Astrocyte (in vitro differentiated cells and primary cell): ENCODE results near the gene SLC25A21. TPM values are rescaled to one million over a fixed set of nuclear protein-coding genes. Genes with fewer than 3 reads are reported as not detected.
"Not testable (repeated sequence)": the region's sequence is repeated elsewhere in the genome, so short reads cannot be mapped to it uniquely, and the experiment has no call there.

Source experiments
- DNase-seq: peaks from one replicate; pipeline ENCODE4 v3.0.0-alpha.2; 2010; ENCODE audit warnings: low read depth
- FAIRE-seq: peaks from 2 replicates; lab custom pipeline; 2011; peaks lifted over from hg19 to GRCh38; lab: Jason Lieb, UNC
- H2AFZ ChIP-seq: 2 replicates; pipeline ENCODE4 v1.6.0; 2012; ENCODE audit warnings: low read depth, low read length, inconsistent platforms
- H3K27ac ChIP-seq: 2 replicates; pipeline ENCODE4 v1.5.1; 2011; ENCODE audit warnings: low read depth, low read length, inconsistent platforms
- H3K27me3 ChIP-seq: 2 replicates; pipeline ENCODE4 v1.6.0; 2011; ENCODE audit warnings: low read length, inconsistent platforms; ENCODE audit not compliant: insufficient read depth
- H3K36me3 ChIP-seq: 2 replicates; pipeline ENCODE4 v1.5.1; 2011; ENCODE audit warnings: low read length, inconsistent platforms; ENCODE audit not compliant: insufficient read depth
- H3K4me1 ChIP-seq: 2 replicates; pipeline ENCODE4 v1.5.1; 2011; ENCODE audit warnings: low read length, inconsistent platforms; ENCODE audit not compliant: insufficient read depth
- H3K4me2 ChIP-seq: 2 replicates; pipeline ENCODE4 v1.6.0; 2012; ENCODE audit warnings: low read length, inconsistent platforms
- H3K4me3 ChIP-seq: 2 replicates; pipeline ENCODE4 v1.5.1; 2011; ENCODE audit warnings: low read depth, mild to moderate bottlenecking, low read length, inconsistent platforms; ENCODE audit not compliant: insufficient read depth
- H3K79me2 ChIP-seq: 2 replicates; pipeline ENCODE4 v1.6.0; 2012; ENCODE audit warnings: mild to moderate bottlenecking, low read length, inconsistent platforms; ENCODE audit not compliant: insufficient read depth
- H3K9ac ChIP-seq: 2 replicates; pipeline ENCODE4 v1.6.0; 2012; ENCODE audit warnings: mild to moderate bottlenecking, low read length, inconsistent platforms
- H3K9me3 ChIP-seq: 2 replicates; pipeline ENCODE4 v1.5.1; 2012; ENCODE audit warnings: low read depth, mild to moderate bottlenecking, low read length, inconsistent platforms; ENCODE audit not compliant: insufficient read depth
- H4K20me1 ChIP-seq: 2 replicates; pipeline ENCODE4 v1.6.0; 2012; ENCODE audit warnings: low read length, inconsistent platforms; ENCODE audit not compliant: insufficient read depth
- H3K27ac Mint-ChIP-seq: one replicate; pipeline ENCODE4 v1.8.0; 2021; ENCODE audit warnings: mild to moderate bottlenecking, mixed read lengths; ENCODE audit not compliant: unreplicated experiment
- H3K27me3 Mint-ChIP-seq: one replicate; pipeline ENCODE4 v1.8.0; 2021; ENCODE audit warnings: low read depth, mixed read lengths; ENCODE audit not compliant: unreplicated experiment
- H3K36me3 Mint-ChIP-seq: one replicate; pipeline ENCODE4 v1.8.0; 2021; ENCODE audit warnings: low read depth, mixed read lengths; ENCODE audit not compliant: unreplicated experiment
- H3K4me1 Mint-ChIP-seq: one replicate; pipeline ENCODE4 v1.8.0; 2021; ENCODE audit warnings: low read depth, mixed read lengths; ENCODE audit not compliant: unreplicated experiment
- H3K4me3 Mint-ChIP-seq: one replicate; pipeline ENCODE4 v1.8.0; 2021; ENCODE audit warnings: mild to moderate bottlenecking, moderate library complexity, mixed read lengths; ENCODE audit not compliant: unreplicated experiment
- H3K9me3 Mint-ChIP-seq: one replicate; pipeline ENCODE4 v1.8.0; 2021; ENCODE audit warnings: mild to moderate bottlenecking, mixed read lengths; ENCODE audit not compliant: unreplicated experiment
- EZH2 ChIP-seq: IDR thresholded peaks from 2 replicates; pipeline ENCODE4 v1.6.1; 2012; ENCODE audit warnings: mild to moderate bottlenecking, low read length, inconsistent platforms; ENCODE audit not compliant: insufficient read depth
- total RNA-seq: library from RNA; stranded (reverse); gene quantifications from 2 replicates; pipeline ENCODE4 v1.2.1, GENCODE V29; 2021
- TF ChIP-seq, protein P1 (sequence below): IDR thresholded peaks from 2 replicates; pipeline ENCODE4 v1.5.1; 2011; ENCODE audit warnings: low read depth, mild to moderate bottlenecking, inconsistent platforms, low read length, moderate library complexity; ENCODE audit not compliant: insufficient read depth

Gene SLC25A21
- total RNA-seq, 1 donor from 2014 or later: 1.5 TPM

DNA sequence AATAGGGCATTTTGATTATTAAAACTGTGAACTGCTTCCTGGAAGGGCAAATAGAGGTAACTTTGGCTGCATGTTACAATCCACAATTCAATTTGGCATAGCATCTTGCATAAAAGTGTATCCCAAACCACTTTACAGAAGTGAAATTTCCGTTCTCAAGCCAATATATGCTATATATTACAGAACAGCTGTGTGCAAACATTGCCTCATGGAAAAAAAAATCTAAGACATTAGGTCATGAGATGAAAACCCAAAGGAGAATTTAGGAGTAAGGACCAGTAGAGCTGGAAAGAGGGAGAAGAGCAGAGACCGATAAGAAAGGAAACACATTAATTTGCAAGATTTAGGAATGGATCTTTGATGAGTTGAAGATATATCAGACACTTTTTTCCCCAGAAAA lies 271.6 kb downstream of the SLC25A21 start:
- Histone ChIP-seq H3K9me3 (peaks cover 2% of the 10 kb centered on the region), H3K4me3 (no peak overlapping the region), H3K27me3 (no peaks in the 10 kb centered on the region), H4K20me1 (no peaks in the 10 kb centered on the region), H2AFZ (no peak overlapping the region), H3K4me2 (no peak overlapping the region), H3K36me3 (no peaks in the 10 kb centered on the region), H3K27ac (no peak overlapping the region), H3K4me1 (no peaks in the 10 kb centered on the region), H3K79me2 (no peaks in the 10 kb centered on the region), H3K9ac (no peak overlapping the region)
- DNase-seq (no peak), FAIRE-seq (no peak)
- peaks cover under 1% of the 10 kb centered on the region for H3K27me3 Mint-ChIP-seq
- no peak for TF ChIP-seq EZH2
- TF ChIP-seq, protein P1, sequence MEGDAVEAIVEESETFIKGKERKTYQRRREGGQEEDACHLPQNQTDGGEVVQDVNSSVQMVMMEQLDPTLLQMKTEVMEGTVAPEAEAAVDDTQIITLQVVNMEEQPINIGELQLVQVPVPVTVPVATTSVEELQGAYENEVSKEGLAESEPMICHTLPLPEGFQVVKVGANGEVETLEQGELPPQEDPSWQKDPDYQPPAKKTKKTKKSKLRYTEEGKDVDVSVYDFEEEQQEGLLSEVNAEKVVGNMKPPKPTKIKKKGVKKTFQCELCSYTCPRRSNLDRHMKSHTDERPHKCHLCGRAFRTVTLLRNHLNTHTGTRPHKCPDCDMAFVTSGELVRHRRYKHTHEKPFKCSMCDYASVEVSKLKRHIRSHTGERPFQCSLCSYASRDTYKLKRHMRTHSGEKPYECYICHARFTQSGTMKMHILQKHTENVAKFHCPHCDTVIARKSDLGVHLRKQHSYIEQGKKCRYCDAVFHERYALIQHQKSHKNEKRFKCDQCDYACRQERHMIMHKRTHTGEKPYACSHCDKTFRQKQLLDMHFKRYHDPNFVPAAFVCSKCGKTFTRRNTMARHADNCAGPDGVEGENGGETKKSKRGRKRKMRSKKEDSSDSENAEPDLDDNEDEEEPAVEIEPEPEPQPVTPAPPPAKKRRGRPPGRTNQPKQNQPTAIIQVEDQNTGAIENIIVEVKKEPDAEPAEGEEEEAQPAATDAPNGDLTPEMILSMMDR: no peak
- H3K9me3 Mint-ChIP-seq: no peaks in the 10 kb centered on the region
- no peaks in the 10 kb centered on the region for H3K4me1 Mint-ChIP-seq
- no peak overlapping the region for H3K4me3 Mint-ChIP-seq
- H3K36me3 Mint-ChIP-seq: no peaks in the 10 kb centered on the region
- no peak overlapping the region for H3K27ac Mint-ChIP-seq

DNA sequence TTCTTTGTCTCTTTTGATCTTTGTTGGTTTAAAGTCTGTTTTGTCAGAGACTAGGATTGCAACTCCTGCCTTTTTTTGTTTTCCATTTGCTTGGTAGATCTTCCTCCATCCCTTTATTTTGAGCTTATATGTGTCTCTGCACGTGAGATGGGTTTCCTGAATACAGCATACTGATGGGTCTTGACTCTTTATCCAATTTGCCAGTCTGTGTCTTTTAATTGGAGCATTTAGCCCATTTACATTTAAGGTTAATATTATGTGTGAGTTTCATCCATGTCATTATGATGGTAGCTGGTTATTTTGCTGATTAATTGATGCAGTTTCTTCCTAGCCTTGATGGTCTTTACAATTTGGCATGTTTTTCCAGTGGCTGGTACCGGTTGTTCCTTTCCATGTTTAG lies 276.1 kb downstream of the SLC25A21 start:
- H2AFZ ChIP-seq, H3K4me1 Mint-ChIP-seq, H4K20me1 ChIP-seq, H3K36me3 Mint-ChIP-seq, H3K4me1 ChIP-seq, H3K4me2 ChIP-seq, FAIRE-seq, H3K79me2 ChIP-seq, H3K9ac ChIP-seq, H3K27ac Mint-ChIP-seq, H3K9me3 Mint-ChIP-seq, DNase-seq, H3K36me3 ChIP-seq, H3K27ac ChIP-seq, H3K27me3 ChIP-seq, H3K27me3 Mint-ChIP-seq, H3K4me3 Mint-ChIP-seq, H3K4me3 ChIP-seq, H3K9me3 ChIP-seq: not testable (repeated sequence)

DNA sequence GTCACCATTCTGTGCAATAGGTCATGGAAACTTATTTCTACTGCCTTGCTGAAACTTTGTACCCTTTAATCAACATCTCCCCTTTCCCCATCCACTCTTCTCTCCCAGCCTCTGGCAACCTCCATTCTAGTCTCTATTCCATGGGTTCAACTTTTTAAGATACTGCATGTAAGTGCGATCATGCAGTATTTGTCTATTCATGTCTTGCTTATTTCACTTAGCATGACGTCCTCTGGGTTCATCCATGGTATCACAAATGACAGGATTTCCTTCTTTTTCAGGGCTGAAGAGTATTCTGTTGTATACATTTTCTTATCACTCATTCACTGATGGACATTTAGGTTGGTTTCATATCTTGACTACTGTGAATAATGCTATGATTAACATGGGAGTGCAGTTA lies 288.4 kb downstream of the SLC25A21 start:
- Histone ChIP-seq H3K79me2 (no peaks in the 10 kb centered on the region), H3K27me3 (no peaks in the 10 kb centered on the region), H3K36me3 (no peaks in the 10 kb centered on the region), H3K9me3 (no peaks in the 10 kb centered on the region), H2AFZ (no peak overlapping the region), H4K20me1 (no peaks in the 10 kb centered on the region), H3K27ac (no peak overlapping the region), H3K4me1 (no peaks in the 10 kb centered on the region), H3K9ac (no peak overlapping the region), H3K4me3 (no peak overlapping the region), H3K4me2 (no peak overlapping the region)
- FAIRE-seq (no peak), DNase-seq (no peak)
- no peaks in the 10 kb centered on the region for H3K36me3 Mint-ChIP-seq
- no peaks in the 10 kb centered on the region for H3K27me3 Mint-ChIP-seq
- H3K4me3 Mint-ChIP-seq: no peak overlapping the region
- peaks cover 5% of the 10 kb centered on the region for H3K4me1 Mint-ChIP-seq
- H3K27ac Mint-ChIP-seq: no peak overlapping the region
- peaks cover 3% of the 10 kb centered on the region for H3K9me3 Mint-ChIP-seq
- no peak for TF ChIP-seq EZH2
- TF ChIP-seq, protein P1: no peak
